AG04450 (cell line): Measurements from ENCODE around the gene GPR78. TPM values are rescaled to one million over a fixed set of nuclear protein-coding genes. Genes with fewer than 3 reads are reported as not detected.

Experiments used
- CTCF ChIA-PET: fragments of 300-600, 350-600 bp; formaldehyde crosslinking; extraction: SDS; loops from one replicate; lab custom pipeline; 2022; ENCODE audit warnings: antibody characterized with exemption, inconsistent platforms; lab: Charles Lee
- POLR2A ChIA-PET: fragments of 350-600 bp; formaldehyde crosslinking; extraction: SDS; loops from one replicate; lab custom pipeline; 2021; ENCODE audit warnings: antibody characterized with exemption, inconsistent platforms; lab: Yijun Ruan, JAX
- DNase-seq: peaks from one replicate; pipeline ENCODE4 v3.0.0-alpha.2; 2011; ENCODE audit warnings: low read depth, low spot score
- H3K27ac ChIP-seq: one replicate; pipeline ENCODE4 v1.5.1; 2012; ENCODE audit warnings: low read depth, low read length, control low read depth
- H3K27me3 ChIP-seq: one replicate; pipeline ENCODE4 v1.6.0; 2012; ENCODE audit warnings: low read length; ENCODE audit not compliant: control insufficient read depth, insufficient read depth
- H3K4me3 ChIP-seq: 2 replicates; pipeline ENCODE4 v1.5.1; 2011; ENCODE audit warnings: mild to moderate bottlenecking, low read depth, low read length, control low read depth
- H3K9me3 ChIP-seq: 2 replicates; pipeline ENCODE4 v1.5.1; 2012; ENCODE audit warnings: low read length; ENCODE audit not compliant: control insufficient read depth, insufficient read depth
- CTCF ChIP-seq: IDR thresholded peaks from 2 replicates; pipeline ENCODE4 v1.5.1; 2011; ENCODE audit warnings: low read depth, low read length, control low read depth, inconsistent platforms
- polyA plus RNA-seq: library from polyadenylated mRNA; depleted of rRNA; stranded (reverse); fragments of >200 nt; gene quantifications from 2 replicates; pipeline ENCODE4 v1.2.3, GENCODE V29; 2011

The GPR78 gene
- polyA plus RNA-seq, 1 experiment = 0.07 TPM

- CTCF ChIA-PET = no interaction called here
- DNase-seq = no peak
- Histone ChIP-seq H3K27ac (no peak overlapping the region), H3K9me3 (peaks cover 12% of the 10 kb centered on the region; the same call in 1 of the 2 replicates), H3K27me3 (peaks cover 28% of the 10 kb centered on the region), H3K4me3 (no peak overlapping the region)
- POLR2A ChIA-PET = no interaction called here
- TF ChIP-seq CTCF = no peak
Measured at GRCh38 chr4:8582016-8582415, 1.8 kb downstream of the GPR78 start.

GRCh38 chr4:8582436-8582835 is 2.2 kb downstream of the GPR78 start:
- ChIA-PET POLR2A (no interaction called here), CTCF (no interaction called here)
- TF ChIP-seq CTCF = no peak
- peaks cover 28% of the 10 kb centered on the region for H3K27me3 ChIP-seq
- H3K9me3 ChIP-seq = peaks cover 12% of the 10 kb centered on the region; the same call in 1 of the 2 replicates
- H3K27ac ChIP-seq = no peak overlapping the region
- no peak for DNase-seq
- no peak overlapping the region for H3K4me3 ChIP-seq

GRCh38 chr4:8582941-8583654 is 2.9 kb downstream of the GPR78 start:
- no peak overlapping the region for H3K27ac ChIP-seq
- H3K9me3 ChIP-seq = peaks cover 12% of the 10 kb centered on the region; the same call in 1 of the 2 replicates
- CTCF ChIA-PET = interaction anchor here (1.7 kb wide), 1 partner anchor 24 kb away, joined by 6 read pairs; no protein-coding TSS in a partner anchor
- DNase-seq = no peak
- POLR2A ChIA-PET = no interaction called here
- H3K4me3 ChIP-seq = no peak overlapping the region
- H3K27me3 ChIP-seq = peaks cover 31% of the 10 kb centered on the region
- TF ChIP-seq CTCF = no peak

- POLR2A ChIA-PET = no interaction called here
- Histone ChIP-seq H3K4me3 (no peak overlapping the region), H3K27ac (no peak overlapping the region), H3K27me3 (peaks cover 36% of the 10 kb centered on the region), H3K9me3 (peaks cover 12% of the 10 kb centered on the region; the same call in 1 of the 2 replicates)
- TF ChIP-seq CTCF = no peak
- CTCF ChIA-PET = interaction anchor here (1.7 kb wide), 1 partner anchor 24 kb away, joined by 6 read pairs; no protein-coding TSS in a partner anchor
- no peak for DNase-seq
Measured at GRCh38 chr4:8583655-8584025, 3.4 kb downstream of the GPR78 start.

- H3K9me3 ChIP-seq = peaks cover 12% of the 10 kb centered on the region; the same call in 1 of the 2 replicates
- H3K4me3 ChIP-seq = no peak overlapping the region
- POLR2A ChIA-PET = no interaction called here
- no peak overlapping the region for H3K27ac ChIP-seq
- DNase-seq = no peak
- peak; percentile 10; the same call in 1 of the 2 replicates for TF ChIP-seq CTCF
- H3K27me3 ChIP-seq = peaks cover 37% of the 10 kb centered on the region
- CTCF ChIA-PET = no interaction called here
Measured at GRCh38 chr4:8585186-8585585, 5.0 kb downstream of the GPR78 start.
